Thoracic aorta (tissue), 2 donors: Measurements from ENCODE around the gene KIAA2012. TPM values are rescaled to one million over a fixed set of nuclear protein-coding genes. Genes with fewer than 3 reads are reported as not detected.

ENCODE experiments used
- ATAC-seq: fragments of 150-250 bp; one replicate; pipeline ENCODE4 v1.8.0; 2017; ENCODE audit warnings: low read depth; ENCODE audit not compliant: insufficient number of reproducible peaks, low FRiP score
- DNase-seq: peaks from one replicate; pipeline ENCODE4 v3.0.0-alpha.2; 2020; ENCODE audit warnings: low spot score
- H3K27ac ChIP-seq, 2 donors: fragments of 200-600 bp; sonication (generic); 1 replicate in 1 of 2; 2 replicates in 1 of 2; pipeline ENCODE4 v1.5.1; 2016; ENCODE audit warnings: mild to moderate bottlenecking in 2 of 2, moderate library complexity in 2 of 2
- H3K27me3 ChIP-seq: fragments of 200-600 bp; sonication (generic); replicated peaks from 2 replicates; pipeline ENCODE4 v1.6.0; 2016; ENCODE audit warnings: mild to moderate bottlenecking; ENCODE audit not compliant: insufficient read depth
- H3K36me3 ChIP-seq: fragments of 200-600 bp; sonication (generic); one replicate; pipeline ENCODE4 v1.5.1; 2016
- H3K4me1 ChIP-seq, 2 donors: fragments of 200-600 bp; sonication (generic); 1 replicate in 1 of 2; 2 replicates in 1 of 2; pipeline versions ENCODE4 v1.5.1 to v1.6.0; 2016; ENCODE audit warnings: low read depth in 2 of 2, mild to moderate bottlenecking in 1 of 2; ENCODE audit not compliant: control insufficient read depth in 1 of 2
- H3K4me3 ChIP-seq: fragments of 200-600 bp; sonication (generic); 2 replicates; pipeline ENCODE4 v1.5.1; 2016; ENCODE audit warnings: mild to moderate bottlenecking
- H3K9me3 ChIP-seq: fragments of 200-600 bp; sonication (generic); 2 replicates; pipeline ENCODE4 v1.5.1; 2016
- total RNA-seq, 2 donors: library from RNA; depleted of rRNA; stranded (reverse); fragments of >200 nt; gene quantifications; one replicate each; pipeline versions ENCODE4 v1.1.0 to v1.2.3, GENCODE V29; 2016
- TF ChIP-seq, protein P1 (sequence below): fragments of 200-600 bp; sonication (generic); IDR thresholded peaks from one replicate; pipeline ENCODE4 v1.5.1; 2019; ENCODE audit warnings: antibody characterized with exemption

KIAA2012 gene
- total RNA-seq, 2 donors from 2014 or later: not detected

DNA sequence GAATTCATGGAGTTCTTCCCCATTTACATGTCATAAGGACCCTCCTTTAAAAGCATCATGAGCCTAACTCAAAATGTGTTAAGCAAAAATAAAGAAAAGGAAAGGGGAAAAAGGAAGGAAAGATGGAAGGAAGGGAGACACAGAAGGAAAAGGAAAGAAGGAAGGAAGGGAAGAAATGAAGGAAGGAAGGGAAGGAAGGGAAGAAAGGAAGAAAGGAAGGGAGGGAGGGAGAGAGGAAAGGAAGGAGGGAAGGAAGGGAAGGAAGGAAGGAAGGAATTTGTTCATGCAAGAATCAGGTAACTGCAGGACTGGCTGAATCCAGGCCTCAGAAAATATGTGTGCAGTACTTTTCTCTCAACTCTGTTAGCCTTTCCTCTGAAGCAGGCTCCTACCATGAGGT, 32.0 kb downstream of the KIAA2012 start:
- ATAC-seq (no peak), DNase-seq (no peak)
- H3K27ac ChIP-seq: no peak overlapping the region
- H3K4me1 ChIP-seq: no peaks in the 10 kb centered on the region
- TF ChIP-seq, protein P1, sequence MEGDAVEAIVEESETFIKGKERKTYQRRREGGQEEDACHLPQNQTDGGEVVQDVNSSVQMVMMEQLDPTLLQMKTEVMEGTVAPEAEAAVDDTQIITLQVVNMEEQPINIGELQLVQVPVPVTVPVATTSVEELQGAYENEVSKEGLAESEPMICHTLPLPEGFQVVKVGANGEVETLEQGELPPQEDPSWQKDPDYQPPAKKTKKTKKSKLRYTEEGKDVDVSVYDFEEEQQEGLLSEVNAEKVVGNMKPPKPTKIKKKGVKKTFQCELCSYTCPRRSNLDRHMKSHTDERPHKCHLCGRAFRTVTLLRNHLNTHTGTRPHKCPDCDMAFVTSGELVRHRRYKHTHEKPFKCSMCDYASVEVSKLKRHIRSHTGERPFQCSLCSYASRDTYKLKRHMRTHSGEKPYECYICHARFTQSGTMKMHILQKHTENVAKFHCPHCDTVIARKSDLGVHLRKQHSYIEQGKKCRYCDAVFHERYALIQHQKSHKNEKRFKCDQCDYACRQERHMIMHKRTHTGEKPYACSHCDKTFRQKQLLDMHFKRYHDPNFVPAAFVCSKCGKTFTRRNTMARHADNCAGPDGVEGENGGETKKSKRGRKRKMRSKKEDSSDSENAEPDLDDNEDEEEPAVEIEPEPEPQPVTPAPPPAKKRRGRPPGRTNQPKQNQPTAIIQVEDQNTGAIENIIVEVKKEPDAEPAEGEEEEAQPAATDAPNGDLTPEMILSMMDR: no peak
- H3K36me3 ChIP-seq: no peaks in the 10 kb centered on the region
- no peaks in the 10 kb centered on the region for H3K9me3 ChIP-seq
- no peaks in the 10 kb centered on the region for H3K27me3 ChIP-seq
- no peak overlapping the region for H3K4me3 ChIP-seq

DNA sequence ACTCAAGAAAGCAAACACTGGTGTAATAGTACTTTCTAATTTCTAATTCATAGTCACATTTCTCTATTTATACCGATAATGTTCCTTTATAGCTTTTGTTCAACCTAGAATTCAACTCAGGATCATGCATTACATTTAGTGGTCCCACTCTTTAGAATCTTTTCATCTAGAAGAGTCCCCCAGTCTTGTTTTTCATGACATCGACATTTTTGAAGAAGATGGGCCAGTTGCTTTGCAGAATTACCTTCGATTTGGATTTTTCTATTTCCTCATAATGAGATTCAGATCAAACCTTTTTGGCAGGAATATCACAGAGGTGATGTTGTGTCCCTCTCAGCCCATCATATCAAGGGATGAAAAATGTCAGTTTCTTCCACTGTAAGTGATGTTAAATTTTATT, 35.3 kb downstream of the KIAA2012 start:
- no peaks in the 10 kb centered on the region for H3K27me3 ChIP-seq

GRCh38 chr2:202109139-202109736, 36.2 kb downstream of the KIAA2012 start:
- Histone ChIP-seq H3K27ac (no peak overlapping the region), H3K4me1 (no peaks in the 10 kb centered on the region), H3K4me3 (no peak overlapping the region), H3K27me3 (no peaks in the 10 kb centered on the region), H3K36me3 (no peaks in the 10 kb centered on the region), H3K9me3 (no peaks in the 10 kb centered on the region)
- no peak for ATAC-seq
- TF ChIP-seq, protein P1: no peak
- no peak for DNase-seq

More for the DNA sequence above, 35.3 kb downstream of the KIAA2012 start:
- ATAC-seq: no peak
- no peak overlapping the region for H3K27ac ChIP-seq
- no peaks in the 10 kb centered on the region for H3K9me3 ChIP-seq
- TF ChIP-seq, protein P1: no peak
- DNase-seq: no peak
- no peaks in the 10 kb centered on the region for H3K36me3 ChIP-seq
- no peak overlapping the region for H3K4me3 ChIP-seq
- no peaks in the 10 kb centered on the region for H3K4me1 ChIP-seq

DNA sequence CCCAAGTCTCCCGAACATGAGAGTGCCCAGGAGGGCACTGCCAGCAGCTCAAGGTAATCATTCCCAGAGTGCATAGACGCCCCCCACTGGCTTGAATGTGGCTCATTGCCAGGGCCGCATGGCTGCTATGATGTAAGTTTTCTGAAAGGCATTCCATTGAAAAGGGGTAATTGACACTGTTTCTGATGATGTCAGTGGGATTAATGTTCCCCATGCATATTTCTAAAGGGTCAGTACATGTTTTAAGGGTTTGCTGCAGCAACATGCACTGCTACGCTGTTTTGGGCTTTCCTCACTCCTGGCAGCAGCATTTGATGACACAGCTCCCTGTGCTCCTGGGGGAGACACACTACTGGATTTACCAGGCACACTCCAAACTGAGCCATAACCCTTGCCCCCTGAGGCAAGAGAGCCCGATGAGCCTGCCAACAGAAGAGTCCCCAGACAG, 36.7 kb downstream of the KIAA2012 start:
- TF ChIP-seq, protein P1: no peak
- H3K9me3 ChIP-seq: no peaks in the 10 kb centered on the region
- ATAC-seq: no peak
- H3K27ac ChIP-seq: no peak overlapping the region
- H3K27me3 ChIP-seq: no peaks in the 10 kb centered on the region
- no peaks in the 10 kb centered on the region for H3K4me1 ChIP-seq
- H3K4me3 ChIP-seq: no peak overlapping the region
- no peaks in the 10 kb centered on the region for H3K36me3 ChIP-seq
- DNase-seq: no peak

DNA sequence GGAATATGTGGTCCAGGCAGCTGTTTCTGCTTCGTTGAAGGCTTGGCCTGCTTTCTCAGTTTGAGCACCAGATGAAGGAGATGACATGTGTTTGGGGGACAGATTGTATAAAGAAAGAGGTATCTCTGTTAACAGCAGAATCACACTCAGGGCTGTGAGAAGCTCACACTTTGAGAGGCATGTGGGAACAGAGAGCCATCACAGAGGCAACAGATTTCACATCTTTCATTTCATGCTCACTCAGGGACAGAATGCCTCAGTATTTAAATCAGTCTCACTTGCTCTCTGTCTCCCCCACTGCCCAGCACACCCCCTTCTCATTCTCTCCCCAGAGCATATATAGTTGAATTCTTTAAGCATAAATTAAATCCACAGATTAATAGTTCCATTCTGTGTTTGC, 37.4 kb downstream of the KIAA2012 start:
- Histone ChIP-seq H3K27me3 (no peaks in the 10 kb centered on the region), H3K27ac (no peak overlapping the region), H3K4me1 (no peaks in the 10 kb centered on the region), H3K4me3 (no peak overlapping the region), H3K36me3 (no peaks in the 10 kb centered on the region), H3K9me3 (no peaks in the 10 kb centered on the region)
- TF ChIP-seq, protein P1: no peak
- DNase-seq (no peak), ATAC-seq (no peak)
